Caco-2 (cell line): Measurements from ENCODE around the gene ARHGAP19. TPM values are rescaled to one million over a fixed set of nuclear protein-coding genes. Genes with fewer than 3 reads are reported as not detected.
A peak's percentile ranks its signal among the peaks of the same experiment; 100 is the strongest.

Source experiments
- BruUV-seq: library from RNA; stranded (reverse); fragments of 400-500 nt; replicated peaks from 2 replicates; lab custom pipeline; 2021; lab: Mats Ljungman, UMichigan
- CTCF ChIA-PET: fragments of 300-600 bp; sonication (Branson Sonifier 250); formaldehyde crosslinking; loops from one replicate; lab custom pipeline; 2022; ENCODE audit warnings: antibody characterized with exemption; lab: Charles Lee
- POLR2A ChIA-PET: fragments of 300-600 bp; sonication (Branson Sonifier 250); formaldehyde crosslinking; loops from one replicate; lab custom pipeline; 2022; ENCODE audit warnings: antibody characterized with exemption; lab: Charles Lee
- DNase-seq, 2 experiments: peaks; one replicate each; pipeline versions ENCODE4 v3.0.0 to v3.0.0-alpha.2; 2020 to 2022
- H3K27me3 ChIP-seq: replicated peaks from 2 replicates; pipeline ENCODE4 v1.6.0; 2011; ENCODE audit warnings: low read length; ENCODE audit not compliant: control insufficient read depth, insufficient read depth
- H3K36me3 ChIP-seq: 2 replicates; pipeline ENCODE4 v1.5.1; 2011; ENCODE audit warnings: low read length; ENCODE audit not compliant: control insufficient read depth, insufficient read depth
- H3K4me1 ChIP-seq: fragments of 250-450 bp; sonication (Bioruptor Pico); 2 replicates; pipeline ENCODE4 v1.5.1; 2020; ENCODE audit warnings: mild to moderate bottlenecking
- H3K4me3 ChIP-seq: 2 replicates; pipeline ENCODE4 v1.5.1; 2011; ENCODE audit warnings: low read depth, mild to moderate bottlenecking, control low read depth, low read length
- H3K9me3 ChIP-seq: fragments of 250-450 bp; sonication (Bioruptor Pico); 2 replicates; pipeline ENCODE4 v1.5.1; 2020; ENCODE audit warnings: mild to moderate bottlenecking, moderate library complexity
- H3K27ac Mint-ChIP-seq: one replicate; pipeline ENCODE4 v1.8.0; 2022; ENCODE audit warnings: mixed read lengths; ENCODE audit not compliant: unreplicated experiment
- H3K27me3 Mint-ChIP-seq: one replicate; pipeline ENCODE4 v1.8.0; 2022; ENCODE audit warnings: mixed read lengths; ENCODE audit not compliant: insufficient read depth, unreplicated experiment
- H3K36me3 Mint-ChIP-seq: one replicate; pipeline ENCODE4 v1.8.0; 2022; ENCODE audit warnings: mild to moderate bottlenecking, mixed read lengths; ENCODE audit not compliant: insufficient read depth, unreplicated experiment
- H3K4me1 Mint-ChIP-seq: one replicate; pipeline ENCODE4 v1.8.0; 2022; ENCODE audit warnings: low read depth, mixed read lengths; ENCODE audit not compliant: unreplicated experiment
- H3K4me3 Mint-ChIP-seq: one replicate; pipeline ENCODE4 v1.8.0; 2022; ENCODE audit warnings: mild to moderate bottlenecking, moderate library complexity, mixed read lengths; ENCODE audit not compliant: unreplicated experiment
- H3K9me3 Mint-ChIP-seq: one replicate; pipeline ENCODE4 v1.8.0; 2022; ENCODE audit warnings: mixed read lengths; ENCODE audit not compliant: unreplicated experiment
- CTCF ChIP-seq, 2 experiments: fragments of 200-600 bp in 1 of 2; IDR thresholded peaks; 1 replicate in 1 of 2; 2 replicates in 1 of 2; pipeline versions ENCODE4 v1.5.1 to v1.8.0; 2011 to 2022; ENCODE audit warnings: antibody characterized with exemption in 1 of 2, control low read depth in 1 of 2, inconsistent platforms in 1 of 2, low read depth in 1 of 2, low read length in 1 of 2, mild to moderate bottlenecking in 1 of 2, moderate library complexity in 1 of 2; ENCODE audit not compliant: insufficient read depth in 1 of 2, severe bottlenecking in 1 of 2, unreplicated experiment in 1 of 2
- intact Hi-C: fragments of 100-400 bp; cut with micrococcal nuclease; formaldehyde crosslinking; loops from one replicate; pipeline ENCODE4 v1.10.0; 2022; ENCODE audit not compliant: unreplicated experiment
- total RNA-seq: library from RNA; stranded (reverse); gene quantifications from 2 replicates; pipeline ENCODE4 v1.2.3, GENCODE V29; 2022

Gene ARHGAP19
- total RNA-seq, 1 experiment from 2014 or later: 13.9 TPM

GRCh38 chr10:97238855-97239254 is 53.6 kb downstream of the ARHGAP19 start:
- H3K27me3 Mint-ChIP-seq: no peaks in the 10 kb centered on the region
- peaks cover 6% of the 10 kb centered on the region for H3K36me3 Mint-ChIP-seq
- Histone ChIP-seq H3K4me3 (no peak overlapping the region), H3K4me1 (no peaks in the 10 kb centered on the region), H3K27me3 (no peaks in the 10 kb centered on the region), H3K36me3 (no peaks in the 10 kb centered on the region), H3K9me3 (no peaks in the 10 kb centered on the region)
- no peaks in the 10 kb centered on the region for H3K9me3 Mint-ChIP-seq
- ChIA-PET POLR2A (no interaction called here), CTCF (interaction anchor here (1.0 kb wide), 1 partner anchor 166 kb away, joined by 3 read pairs; no protein-coding TSS in a partner anchor)
- no peak overlapping the region for H3K4me3 Mint-ChIP-seq
- intact Hi-C loops: no loop called here
- H3K27ac Mint-ChIP-seq: no peak overlapping the region
- no peak for TF ChIP-seq CTCF (IDR thresholded peaks at IDR 0.05; ENCODE audit: insufficient read depth in 1 of 2, low read depth in 1 of 2, low read length in 1 of 2, severe bottlenecking in 1 of 2, unreplicated experiment in 1 of 2)
- no peak for DNase-seq
- no TSS peak for BruUV-seq
- no peaks in the 10 kb centered on the region for H3K4me1 Mint-ChIP-seq

GRCh38 chr10:97235353-97235752 is 57.1 kb downstream of the ARHGAP19 start:
- intact Hi-C loops: no loop called here
- no peaks in the 10 kb centered on the region for H3K27me3 ChIP-seq
- Mint-ChIP-seq H3K27me3 (no peaks in the 10 kb centered on the region), H3K4me1 (no peaks in the 10 kb centered on the region), H3K36me3 (peaks cover 6% of the 10 kb centered on the region), H3K27ac (no peak overlapping the region), H3K4me3 (no peak overlapping the region), H3K9me3 (no peaks in the 10 kb centered on the region)
- no peak overlapping the region for H3K4me3 ChIP-seq
- H3K36me3 ChIP-seq: no peaks in the 10 kb centered on the region
- POLR2A ChIA-PET: no interaction called here
- no TSS peak for BruUV-seq
- no peaks in the 10 kb centered on the region for H3K4me1 ChIP-seq
- CTCF ChIA-PET: interaction anchor here (1.0 to 2.5 kb wide), 2 partner anchors 162 to 198 kb away, joined by 3 to 13 read pairs; no protein-coding TSS in a partner anchor
- H3K9me3 ChIP-seq: no peaks in the 10 kb centered on the region
- TF ChIP-seq CTCF (IDR thresholded peaks at IDR 0.05; ENCODE audit: insufficient read depth in 1 of 2, low read depth in 1 of 2, low read length in 1 of 2, severe bottlenecking in 1 of 2, unreplicated experiment in 1 of 2): no peak
- no peak for DNase-seq

- ChIA-PET CTCF (interaction anchor here (0.6 to 2.5 kb wide), 2 partner anchors 162 to 199 kb away, joined by 6 to 13 read pairs; no protein-coding TSS in a partner anchor), POLR2A (no interaction called here)
- BruUV-seq: no TSS peak
- peaks cover 6% of the 10 kb centered on the region for H3K36me3 Mint-ChIP-seq
- Histone ChIP-seq H3K4me1 (no peaks in the 10 kb centered on the region), H3K4me3 (no peak overlapping the region), H3K36me3 (no peaks in the 10 kb centered on the region), H3K9me3 (no peaks in the 10 kb centered on the region), H3K27me3 (no peaks in the 10 kb centered on the region)
- no peaks in the 10 kb centered on the region for H3K4me1 Mint-ChIP-seq
- intact Hi-C loops: loop anchor here (5.0 kb wide), 1 partner anchor 162 kb away; no protein-coding TSS in a partner anchor
- no peak overlapping the region for H3K27ac Mint-ChIP-seq
- H3K4me3 Mint-ChIP-seq: no peak overlapping the region
- TF ChIP-seq CTCF (IDR thresholded peaks at IDR 0.05; ENCODE audit: insufficient read depth in 1 of 2, low read depth in 1 of 2, low read length in 1 of 2, severe bottlenecking in 1 of 2, unreplicated experiment in 1 of 2): peak; percentile 58 to 66
- DNase-seq: peak in 1 of 2 experiments; percentile 42
- H3K27me3 Mint-ChIP-seq: no peaks in the 10 kb centered on the region
- no peaks in the 10 kb centered on the region for H3K9me3 Mint-ChIP-seq
These were observed 58.0 kb downstream of the ARHGAP19 start for GRCh38 chr10:97234400-97234799.
